Mesothelial cell of epicardium (in vitro differentiated cells): Measurements from ENCODE around the gene PLCB4. TPM values are rescaled to one million over a fixed set of nuclear protein-coding genes. Genes with fewer than 3 reads are reported as not detected.

Experiments
- DNase-seq, 2 experiments: peaks; one replicate each; pipeline ENCODE4 v3.0.0; 2021; ENCODE audit warnings: low spot score in 2 of 2; ENCODE audit not compliant: unreplicated experiment in 2 of 2
- H3K27ac Mint-ChIP-seq: 2 replicates; pipeline ENCODE4 v1.8.0; 2021; ENCODE audit warnings: mixed read lengths
- H3K27me3 Mint-ChIP-seq: 2 replicates; pipeline ENCODE4 v1.8.0; 2021; ENCODE audit warnings: low read depth, mixed read lengths
- H3K36me3 Mint-ChIP-seq: 2 replicates; pipeline ENCODE4 v1.8.0; 2021; ENCODE audit warnings: mixed read lengths
- H3K4me1 Mint-ChIP-seq: 2 replicates; pipeline ENCODE4 v1.8.0; 2021; ENCODE audit warnings: mixed read lengths
- H3K4me3 Mint-ChIP-seq: 2 replicates; pipeline ENCODE4 v1.8.0; 2021; ENCODE audit warnings: mild to moderate bottlenecking, moderate library complexity, mixed read lengths
- H3K9me3 Mint-ChIP-seq: 2 replicates; pipeline ENCODE4 v1.8.0; 2021; ENCODE audit warnings: mixed read lengths
- CTCF ChIP-seq: fragments of 200-600 bp; sonication (generic); IDR thresholded peaks from one replicate; pipeline ENCODE4 v1.5.0; 2021; ENCODE audit warnings: antibody characterized with exemption; ENCODE audit not compliant: unreplicated experiment
- total RNA-seq: library from RNA; stranded (reverse); gene quantifications from 3 replicates; pipeline ENCODE4 v1.2.1, GENCODE V29; 2021

The PLCB4 gene
- total RNA-seq, 1 donor from 2014 or later = 14.0 TPM

DNA sequence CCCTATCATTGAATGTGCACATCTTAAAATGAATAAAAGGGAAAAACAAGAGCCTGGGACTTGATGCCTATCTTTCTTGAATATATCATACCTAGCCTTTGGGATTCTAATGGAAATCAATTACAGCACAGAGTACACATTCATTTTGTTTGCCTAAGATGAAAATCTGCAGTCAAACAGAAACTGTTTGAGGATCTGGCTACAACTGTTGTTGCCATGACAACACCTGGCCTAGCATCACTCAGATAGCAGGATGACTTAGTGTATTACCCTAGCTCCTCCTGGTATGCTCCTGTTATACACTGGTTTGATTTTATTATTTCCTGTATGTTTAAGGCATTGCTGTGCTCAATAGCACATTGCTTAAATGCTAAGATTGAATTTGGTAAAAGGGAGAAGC lies 374.0 kb downstream of the PLCB4 start:
- no peak for TF ChIP-seq CTCF
- H3K27ac Mint-ChIP-seq = no peak overlapping the region
- H3K27me3 Mint-ChIP-seq = no peaks in the 10 kb centered on the region
- no peak for DNase-seq
- peaks cover 37% of the 10 kb centered on the region for H3K36me3 Mint-ChIP-seq
- no peak overlapping the region for H3K4me3 Mint-ChIP-seq
- no peaks in the 10 kb centered on the region for H3K4me1 Mint-ChIP-seq
- peaks cover 16% of the 10 kb centered on the region for H3K9me3 Mint-ChIP-seq

- Mint-ChIP-seq H3K9me3 (peaks cover 1% of the 10 kb centered on the region), H3K27ac (no peak overlapping the region), H3K4me3 (no peak overlapping the region), H3K27me3 (no peaks in the 10 kb centered on the region), H3K36me3 (peaks cover 24% of the 10 kb centered on the region), H3K4me1 (no peaks in the 10 kb centered on the region)
- DNase-seq = no peak
- no peak for TF ChIP-seq CTCF
These were observed 376.0 kb downstream of the PLCB4 start for GRCh38 chr20:9444921-9445320.

GRCh38 chr20:9447182-9447581 lies 378.3 kb downstream of the PLCB4 start:
- H3K4me3 Mint-ChIP-seq = no peak overlapping the region
- H3K27ac Mint-ChIP-seq = no peak overlapping the region
- no peaks in the 10 kb centered on the region for H3K4me1 Mint-ChIP-seq
- DNase-seq = no peak
- no peak for TF ChIP-seq CTCF
- no peaks in the 10 kb centered on the region for H3K27me3 Mint-ChIP-seq
- peaks cover 16% of the 10 kb centered on the region for H3K36me3 Mint-ChIP-seq
- H3K9me3 Mint-ChIP-seq = no peaks in the 10 kb centered on the region

DNA sequence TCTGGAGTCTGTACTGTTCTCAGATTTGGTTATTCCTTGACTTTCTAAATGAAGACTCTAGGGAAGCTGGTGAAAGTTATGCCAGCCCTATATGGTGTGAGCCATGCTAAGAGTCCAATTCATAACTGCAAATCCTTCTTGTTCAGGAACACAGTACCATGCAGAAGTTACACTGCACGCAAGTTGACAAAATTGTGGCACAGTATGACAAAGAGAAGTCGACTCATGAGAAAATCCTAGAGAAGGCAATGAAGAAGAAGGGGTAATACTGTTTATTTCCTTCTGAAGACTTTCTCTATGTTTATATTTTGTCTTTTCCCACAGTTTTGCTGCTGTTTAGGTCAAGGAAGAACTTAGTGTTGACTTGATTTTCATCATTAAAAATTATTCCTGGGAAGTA lies 384.3 kb downstream of the PLCB4 start:
- H3K27me3 Mint-ChIP-seq = no peaks in the 10 kb centered on the region
- no peak for TF ChIP-seq CTCF
- H3K27ac Mint-ChIP-seq = no peak overlapping the region
- no peaks in the 10 kb centered on the region for H3K9me3 Mint-ChIP-seq
- peaks cover 16% of the 10 kb centered on the region for H3K36me3 Mint-ChIP-seq
- H3K4me3 Mint-ChIP-seq = no peak overlapping the region
- H3K4me1 Mint-ChIP-seq = no peaks in the 10 kb centered on the region
- DNase-seq = no peak

DNA sequence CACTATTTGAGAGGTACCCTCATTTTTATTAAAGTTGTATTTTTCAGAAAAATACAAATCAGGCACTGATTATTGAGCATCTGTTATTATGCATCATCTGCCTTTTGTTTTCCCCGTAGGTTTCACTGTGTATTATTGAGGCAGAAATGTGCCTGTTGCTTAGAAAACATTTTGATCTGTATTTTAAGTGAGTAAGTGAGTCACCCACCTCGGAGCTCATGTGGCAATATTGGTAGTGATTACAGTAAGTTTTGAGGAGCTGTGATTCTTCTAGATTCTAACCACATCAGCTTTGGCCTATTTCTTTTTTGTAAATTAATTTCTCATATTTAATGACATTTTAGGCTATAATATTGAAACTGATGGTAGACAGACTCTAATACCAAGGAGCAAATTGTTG lies 385.9 kb downstream of the PLCB4 start:
- Mint-ChIP-seq H3K36me3 (peaks cover 18% of the 10 kb centered on the region), H3K4me1 (no peaks in the 10 kb centered on the region), H3K27ac (no peak overlapping the region), H3K27me3 (no peaks in the 10 kb centered on the region), H3K9me3 (no peaks in the 10 kb centered on the region), H3K4me3 (no peak overlapping the region)
- no peak for DNase-seq
- TF ChIP-seq CTCF = no peak

DNA sequence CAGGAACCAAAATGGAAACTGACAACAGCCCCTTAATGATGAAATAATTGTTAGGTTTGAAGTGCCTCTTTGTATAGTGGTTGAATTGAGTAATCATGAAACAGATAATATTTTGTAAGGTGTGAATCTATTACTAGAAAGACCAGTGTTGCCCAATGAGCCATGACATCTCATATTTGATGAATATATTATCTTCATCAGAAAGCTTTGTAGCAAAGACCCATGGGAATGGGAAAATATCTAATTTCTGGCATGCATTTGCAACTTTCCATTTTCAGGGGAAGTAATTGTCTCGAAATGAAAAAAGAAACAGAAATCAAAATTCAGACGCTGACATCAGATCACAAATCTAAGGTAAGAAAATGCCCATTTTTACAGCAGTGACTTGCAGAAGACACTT lies 388.2 kb downstream of the PLCB4 start:
- Mint-ChIP-seq H3K4me3 (no peak overlapping the region), H3K9me3 (peaks cover 4% of the 10 kb centered on the region), H3K4me1 (peaks cover 7% of the 10 kb centered on the region), H3K36me3 (peaks cover 28% of the 10 kb centered on the region), H3K27me3 (no peaks in the 10 kb centered on the region), H3K27ac (no peak overlapping the region)
- DNase-seq = no peak
- no peak for TF ChIP-seq CTCF
